Endothelial cell of umbilical vein (primary cell): ENCODE data around the gene PPTC7.

Source experiments
- CTCF ChIP-seq, 2 donors: IDR thresholded peaks; 1 replicate in 1 of 2; 2 replicates in 1 of 2; pipeline ENCODE4 v1.5.1; 2011; ENCODE audit warnings: low read length in 2 of 2, mild to moderate bottlenecking in 2 of 2, moderate library complexity in 2 of 2, control low read depth in 1 of 2, inconsistent platforms in 1 of 2, low read depth in 1 of 2; ENCODE audit not compliant: insufficient read depth in 1 of 2; ENCODE audit errors: extremely low read depth in 1 of 2
- JUN ChIP-seq: IDR thresholded peaks from 2 replicates; pipeline ENCODE4 v1.6.1; 2011; ENCODE audit warnings: borderline replicate concordance, low read depth; ENCODE audit not compliant: insufficient read length, insufficient read depth

DNA sequence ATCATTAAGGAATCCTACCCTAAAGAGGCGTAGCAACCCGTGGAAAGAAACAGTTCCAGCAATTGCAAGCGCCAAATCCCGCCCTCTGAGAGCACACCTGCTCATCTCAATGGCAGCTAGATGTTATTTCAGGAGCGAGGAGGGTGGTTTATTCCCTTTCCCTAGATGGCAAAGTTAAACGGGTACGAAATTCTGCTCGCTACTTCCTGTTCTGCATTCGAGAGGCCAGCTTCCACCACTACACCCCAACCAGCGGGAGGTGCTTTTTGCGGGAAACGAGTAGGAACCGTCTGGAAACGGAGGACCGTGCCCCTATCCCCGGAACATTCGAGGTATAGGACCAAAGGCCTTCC is 81.7 kb downstream of the PPTC7 start:
- TF ChIP-seq CTCF (IDR thresholded peaks at IDR 0.05; ENCODE audit: extremely low read depth in 1 of 2, insufficient read depth in 1 of 2, low read depth in 1 of 2, low read length in 2 of 2) (no peak), JUN (no peak)
